Measurements from ENCODE around the gene EVI5.

Gene EVI5

GRCh38 chr1:92707709-92708108 lies 77.2 kb downstream of the EVI5 start:
- H3K4me1 Mint-ChIP-seq, result peaks cover 34% of the 10 kb centered on the region
- H3K36me3 Mint-ChIP-seq (ENCODE audit: low read depth), result no peaks in the 10 kb centered on the region
- no peaks in the 10 kb centered on the region for H3K27me3 Mint-ChIP-seq (ENCODE audit: low read depth, poor library complexity)
- H3K9me3 Mint-ChIP-seq, result no peaks in the 10 kb centered on the region
- DNase-seq, result no peak
- H3K27ac Mint-ChIP-seq, result no peak overlapping the region
- H3K4me3 Mint-ChIP-seq, result no peak overlapping the region
- no peak for TF ChIP-seq CTCF (IDR thresholded peaks at IDR 0.05)

- no peaks in the 10 kb centered on the region for H3K27me3 Mint-ChIP-seq (ENCODE audit: low read depth, poor library complexity)
- H3K4me1 Mint-ChIP-seq, result peaks cover 34% of the 10 kb centered on the region
- no peak overlapping the region for H3K4me3 Mint-ChIP-seq
- peak overlapping the region; percentile 17 for H3K27ac Mint-ChIP-seq
- H3K9me3 Mint-ChIP-seq, result no peaks in the 10 kb centered on the region
- TF ChIP-seq CTCF (IDR thresholded peaks at IDR 0.05), result no peak
- no peak for DNase-seq
- H3K36me3 Mint-ChIP-seq (ENCODE audit: low read depth), result no peaks in the 10 kb centered on the region
These were observed 77.6 kb downstream of the EVI5 start for GRCh38 chr1:92707292-92707691.

- Mint-ChIP-seq H3K36me3 (ENCODE audit: low read depth) (peaks cover 4% of the 10 kb centered on the region), H3K27me3 (ENCODE audit: low read depth, poor library complexity) (no peaks in the 10 kb centered on the region), H3K27ac (no peak overlapping the region), H3K4me3 (no peak overlapping the region), H3K9me3 (no peaks in the 10 kb centered on the region), H3K4me1 (peaks cover 16% of the 10 kb centered on the region)
- DNase-seq, result no peak
- no peak for TF ChIP-seq CTCF (IDR thresholded peaks at IDR 0.05)
These were observed 79.5 kb downstream of the EVI5 start for GRCh38 chr1:92705446-92705845.

- H3K9me3 Mint-ChIP-seq, result no peaks in the 10 kb centered on the region
- DNase-seq, result no peak
- peaks cover 4% of the 10 kb centered on the region for H3K36me3 Mint-ChIP-seq (ENCODE audit: low read depth)
- no peaks in the 10 kb centered on the region for H3K27me3 Mint-ChIP-seq (ENCODE audit: low read depth, poor library complexity)
- H3K4me1 Mint-ChIP-seq, result no peaks in the 10 kb centered on the region
- no peak overlapping the region for H3K4me3 Mint-ChIP-seq
- no peak for TF ChIP-seq CTCF (IDR thresholded peaks at IDR 0.05)
- H3K27ac Mint-ChIP-seq, result no peak overlapping the region
These were observed 83.8 kb downstream of the EVI5 start for GRCh38 chr1:92701147-92701546.

- Mint-ChIP-seq H3K27me3 (ENCODE audit: low read depth, poor library complexity) (no peaks in the 10 kb centered on the region), H3K9me3 (no peaks in the 10 kb centered on the region), H3K4me3 (no peak overlapping the region), H3K27ac (peak overlapping the region; percentile 0), H3K36me3 (ENCODE audit: low read depth) (peaks cover 16% of the 10 kb centered on the region), H3K4me1 (peaks cover 6% of the 10 kb centered on the region)
- no peak for DNase-seq
- no peak for TF ChIP-seq CTCF (IDR thresholded peaks at IDR 0.05)
These were observed 86.0 kb downstream of the EVI5 start for GRCh38 chr1:92698932-92699331.

- H3K4me3 Mint-ChIP-seq, result no peak overlapping the region
- peaks cover 19% of the 10 kb centered on the region for H3K36me3 Mint-ChIP-seq (ENCODE audit: low read depth)
- peak overlapping the region; percentile 51 for H3K27ac Mint-ChIP-seq
- TF ChIP-seq CTCF (IDR thresholded peaks at IDR 0.05), result no peak
- H3K4me1 Mint-ChIP-seq, result peaks cover 6% of the 10 kb centered on the region
- DNase-seq, result no peak
- H3K9me3 Mint-ChIP-seq, result no peaks in the 10 kb centered on the region
- no peaks in the 10 kb centered on the region for H3K27me3 Mint-ChIP-seq (ENCODE audit: low read depth, poor library complexity)
These were observed 89.8 kb downstream of the EVI5 start for GRCh38 chr1:92695104-92695503.

All from nephron progenitor cell (in vitro differentiated cells).